ENCODE data around the gene PAM.
"Not testable (repeated sequence)": the region's sequence is repeated elsewhere in the genome, so short reads cannot be mapped to it uniquely, and the experiment has no call there.

The PAM gene

DNA sequence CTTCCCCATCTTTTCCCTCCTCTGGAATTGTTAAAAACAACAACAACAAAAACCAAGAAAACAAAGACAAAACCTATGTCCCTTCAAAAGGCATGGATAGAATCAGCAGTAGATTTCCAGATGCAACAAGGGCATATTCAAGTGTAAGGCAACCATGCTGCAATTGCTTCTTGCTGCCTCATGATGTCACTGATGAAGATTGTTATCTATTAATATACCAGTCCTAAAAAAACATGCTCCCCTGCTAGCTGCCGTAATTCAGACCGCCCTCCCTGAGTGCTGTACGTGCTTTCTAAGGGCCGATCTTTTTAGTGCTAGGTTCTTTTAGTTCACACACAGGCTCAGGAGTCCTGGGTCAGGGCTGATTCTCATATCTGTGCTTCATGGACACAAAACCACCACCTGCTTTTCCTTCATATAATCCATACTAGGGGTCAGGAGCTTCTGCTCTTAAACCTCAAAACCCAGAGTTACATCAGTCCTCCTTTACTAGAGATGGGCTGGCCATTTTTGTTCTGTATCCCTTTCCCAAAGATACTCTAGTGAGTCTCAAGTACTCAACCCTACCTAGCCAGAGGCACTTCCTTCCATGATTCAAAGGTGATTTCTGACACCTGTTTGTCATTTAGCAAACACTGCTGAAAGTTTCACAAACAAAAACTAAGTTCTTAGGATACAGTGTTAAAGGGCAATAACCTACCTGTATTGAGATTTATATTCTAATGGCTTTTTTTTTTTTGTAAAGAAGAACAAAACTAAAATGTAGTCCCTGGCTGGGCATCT is 282.8 kb downstream of the PAM start:
- no peaks in the 10 kb centered on the region for H3K9me3 ChIP-seq (ENCODE audit: severe bottlenecking)
- no peak for DNase-seq
- no peaks in the 10 kb centered on the region for H3K36me3 ChIP-seq
- TF ChIP-seq, protein P1, sequence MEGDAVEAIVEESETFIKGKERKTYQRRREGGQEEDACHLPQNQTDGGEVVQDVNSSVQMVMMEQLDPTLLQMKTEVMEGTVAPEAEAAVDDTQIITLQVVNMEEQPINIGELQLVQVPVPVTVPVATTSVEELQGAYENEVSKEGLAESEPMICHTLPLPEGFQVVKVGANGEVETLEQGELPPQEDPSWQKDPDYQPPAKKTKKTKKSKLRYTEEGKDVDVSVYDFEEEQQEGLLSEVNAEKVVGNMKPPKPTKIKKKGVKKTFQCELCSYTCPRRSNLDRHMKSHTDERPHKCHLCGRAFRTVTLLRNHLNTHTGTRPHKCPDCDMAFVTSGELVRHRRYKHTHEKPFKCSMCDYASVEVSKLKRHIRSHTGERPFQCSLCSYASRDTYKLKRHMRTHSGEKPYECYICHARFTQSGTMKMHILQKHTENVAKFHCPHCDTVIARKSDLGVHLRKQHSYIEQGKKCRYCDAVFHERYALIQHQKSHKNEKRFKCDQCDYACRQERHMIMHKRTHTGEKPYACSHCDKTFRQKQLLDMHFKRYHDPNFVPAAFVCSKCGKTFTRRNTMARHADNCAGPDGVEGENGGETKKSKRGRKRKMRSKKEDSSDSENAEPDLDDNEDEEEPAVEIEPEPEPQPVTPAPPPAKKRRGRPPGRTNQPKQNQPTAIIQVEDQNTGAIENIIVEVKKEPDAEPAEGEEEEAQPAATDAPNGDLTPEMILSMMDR (IDR thresholded peaks at IDR 0.05; ENCODE audit: low read depth, low read length), result no peak
- no peak overlapping the region for H3K4me3 ChIP-seq (ENCODE audit: low read depth, low read length)
- no peaks in the 10 kb centered on the region for H3K27me3 ChIP-seq (ENCODE audit: insufficient read depth, low read depth, severe bottlenecking)
- H3K27ac ChIP-seq, result no peak overlapping the region

DNA sequence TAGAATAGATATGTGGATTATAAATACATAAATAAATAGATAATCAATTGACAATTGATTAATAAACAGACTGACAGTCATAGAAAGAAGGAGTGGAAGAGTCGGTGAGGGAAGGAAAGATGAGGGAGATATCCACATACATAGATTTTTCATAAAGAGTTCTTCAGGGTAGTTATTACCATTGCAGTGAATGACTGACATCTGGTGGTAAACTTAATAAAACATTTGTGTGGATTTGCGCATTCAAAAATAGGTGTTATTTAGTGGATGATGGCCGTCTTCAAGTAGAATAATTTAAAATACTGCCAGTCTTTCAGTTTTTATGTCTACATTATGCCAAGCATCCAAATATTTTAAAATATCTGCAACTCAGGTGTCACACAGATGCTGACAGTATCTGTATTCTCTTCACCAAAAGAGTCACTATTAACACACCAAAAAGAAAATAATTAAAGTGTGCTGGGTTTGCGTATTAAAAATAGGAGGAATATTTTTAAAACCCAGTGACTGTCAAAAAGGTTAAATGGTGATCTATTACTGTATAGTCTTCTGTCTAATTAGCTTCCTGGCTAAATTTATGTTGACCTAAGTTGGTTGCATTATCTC is 286.1 kb downstream of the PAM start:
- no peak overlapping the region for H3K4me3 ChIP-seq (ENCODE audit: low read depth, low read length)
- no peaks in the 10 kb centered on the region for H3K36me3 ChIP-seq
- TF ChIP-seq, protein P1 (IDR thresholded peaks at IDR 0.05; ENCODE audit: low read depth, low read length), result no peak
- no peaks in the 10 kb centered on the region for H3K27me3 ChIP-seq (ENCODE audit: insufficient read depth, low read depth, severe bottlenecking)
- H3K27ac ChIP-seq, result no peak overlapping the region
- H3K9me3 ChIP-seq (ENCODE audit: severe bottlenecking), result no peaks in the 10 kb centered on the region
- DNase-seq, result no peak

DNA sequence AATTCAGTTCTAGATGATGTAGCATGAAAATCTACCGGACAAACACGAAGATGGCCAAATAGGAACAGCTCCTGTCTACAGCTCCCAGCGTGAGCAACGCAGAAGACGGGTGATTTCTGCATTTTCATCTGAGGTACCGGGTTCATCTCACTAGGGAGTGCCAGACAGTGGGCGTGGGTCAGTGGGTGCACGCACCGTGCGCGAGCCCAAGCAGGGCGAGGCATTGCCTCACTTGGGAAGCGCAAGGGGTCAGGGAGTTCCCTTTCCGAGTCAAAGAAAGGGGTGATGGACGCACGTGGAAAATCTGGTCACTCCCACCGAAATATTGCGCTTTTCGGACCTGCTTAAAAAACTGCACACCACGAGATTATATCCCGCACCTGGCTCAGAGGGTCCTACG is 291.6 kb downstream of the PAM start:
- not testable (repeated sequence) for H3K36me3 ChIP-seq; H3K27ac ChIP-seq; H3K4me3 ChIP-seq (ENCODE audit: low read depth, low read length); H3K27me3 ChIP-seq (ENCODE audit: insufficient read depth, low read depth, severe bottlenecking); DNase-seq; H3K9me3 ChIP-seq (ENCODE audit: severe bottlenecking)

DNA sequence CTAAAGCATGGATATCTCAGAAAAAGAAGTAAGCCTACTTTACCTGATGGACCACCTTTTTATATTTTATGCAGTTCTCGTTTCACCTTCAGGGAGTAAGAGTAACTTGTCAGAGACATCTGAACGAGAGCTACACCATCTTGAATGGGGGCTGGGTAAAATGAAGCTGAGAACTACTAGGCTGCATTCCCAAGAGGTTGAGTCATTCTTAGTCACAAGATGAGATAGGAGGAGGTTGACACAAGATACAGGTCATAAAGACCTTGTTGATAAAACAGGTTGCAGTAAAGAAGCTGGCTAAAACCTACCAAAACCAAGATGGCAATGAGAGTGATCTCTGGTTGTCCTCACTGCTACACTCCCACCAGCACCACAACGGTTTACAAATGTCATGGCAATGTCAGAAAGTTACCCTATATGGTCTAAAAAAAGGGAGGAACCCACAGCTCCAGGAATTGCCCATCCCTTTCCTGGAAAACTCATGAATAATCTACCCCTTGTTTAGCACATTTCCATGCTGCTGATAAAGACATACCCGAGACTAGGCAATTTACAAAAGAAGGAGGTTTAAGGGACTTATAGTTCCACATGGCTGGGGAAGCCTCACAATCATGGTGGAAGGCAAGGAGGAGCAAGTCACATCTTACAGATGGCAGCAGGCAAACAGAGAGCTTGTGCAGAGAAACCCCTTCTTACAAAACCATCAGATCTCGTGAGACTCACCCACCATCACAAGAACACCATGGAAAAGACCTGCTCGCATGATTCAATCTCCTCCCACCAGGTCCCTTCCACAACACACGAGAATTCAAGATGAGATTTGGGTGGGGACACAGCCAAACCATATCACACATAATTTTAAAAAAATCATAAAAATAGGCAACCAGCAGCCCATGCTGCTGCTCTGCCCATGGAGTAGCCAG is 302.4 kb downstream of the PAM start:
- H3K4me3 ChIP-seq (ENCODE audit: low read depth, low read length), result no peak overlapping the region
- TF ChIP-seq, protein P1 (IDR thresholded peaks at IDR 0.05; ENCODE audit: low read depth, low read length), result no peak
- no peaks in the 10 kb centered on the region for H3K27me3 ChIP-seq (ENCODE audit: insufficient read depth, low read depth, severe bottlenecking)
- H3K27ac ChIP-seq, result no peak overlapping the region
- H3K36me3 ChIP-seq, result no peaks in the 10 kb centered on the region
- no peaks in the 10 kb centered on the region for H3K9me3 ChIP-seq (ENCODE audit: severe bottlenecking)
- DNase-seq, result no peak

DNA sequence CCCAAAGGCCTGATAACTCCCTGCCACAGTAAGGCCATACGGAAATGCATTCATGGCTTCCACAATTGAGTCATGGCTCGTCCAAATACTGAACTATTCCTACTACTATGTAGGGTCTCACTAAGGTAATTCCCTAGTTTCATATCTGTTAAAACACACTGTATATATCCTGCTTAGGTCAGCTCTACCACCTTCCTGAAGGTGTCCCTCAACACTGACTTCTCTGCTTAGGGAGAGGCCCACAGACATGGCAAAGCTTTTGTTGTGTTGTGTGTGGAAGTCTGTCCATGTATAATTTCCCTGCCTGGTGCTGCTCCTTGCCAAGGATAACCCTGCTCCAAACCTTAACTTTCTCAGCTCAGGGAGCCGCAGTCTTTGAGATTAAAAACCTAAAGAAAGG is 304.4 kb downstream of the PAM start:
- Histone ChIP-seq H3K4me3 (ENCODE audit: low read depth, low read length) (no peak overlapping the region), H3K27ac (no peak overlapping the region), H3K36me3 (no peaks in the 10 kb centered on the region), H3K9me3 (ENCODE audit: severe bottlenecking) (no peaks in the 10 kb centered on the region), H3K27me3 (ENCODE audit: insufficient read depth, low read depth, severe bottlenecking) (no peaks in the 10 kb centered on the region)
- DNase-seq, result no peak
- TF ChIP-seq, protein P1 (IDR thresholded peaks at IDR 0.05; ENCODE audit: low read depth, low read length), result no peak

DNA sequence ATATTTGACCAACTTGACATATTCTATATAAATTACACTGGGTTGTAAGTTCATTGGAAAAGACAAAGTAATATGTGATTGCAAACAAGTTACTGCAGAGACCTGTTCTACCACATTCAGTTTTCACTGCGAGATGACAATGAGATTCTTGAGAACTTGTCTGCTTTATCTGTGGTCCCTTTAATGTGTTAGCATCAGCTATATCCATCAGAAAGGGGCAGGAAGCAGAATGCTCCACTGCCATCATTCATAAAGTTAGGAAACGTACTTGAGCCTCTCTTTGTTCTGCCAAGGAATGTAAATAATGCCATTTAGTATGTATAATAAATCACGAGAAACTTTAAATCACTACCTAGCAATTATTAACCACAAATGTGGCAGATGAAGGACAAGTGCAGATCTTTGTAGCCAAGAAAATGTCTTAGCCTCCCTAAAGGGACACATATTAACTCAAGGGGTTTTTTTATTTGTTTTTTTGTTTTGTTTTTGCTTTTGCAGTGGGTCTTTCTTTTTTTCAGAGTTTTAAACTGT is 305.4 kb downstream of the PAM start:
- Histone ChIP-seq H3K36me3 (no peaks in the 10 kb centered on the region), H3K27ac (no peak overlapping the region), H3K4me3 (ENCODE audit: low read depth, low read length) (no peak overlapping the region), H3K9me3 (ENCODE audit: severe bottlenecking) (no peaks in the 10 kb centered on the region), H3K27me3 (ENCODE audit: insufficient read depth, low read depth, severe bottlenecking) (no peaks in the 10 kb centered on the region)
- TF ChIP-seq, protein P1 (IDR thresholded peaks at IDR 0.05; ENCODE audit: low read depth, low read length), result no peak
- DNase-seq, result no peak

Measured in WERI-Rb-1 (cell line).